HCT116 (cell line): Measurements from ENCODE around the gene PELI3. TPM values are rescaled to one million over a fixed set of nuclear protein-coding genes. Genes with fewer than 3 reads are reported as not detected.

Experiments
- ATAC-seq: fragments of 200-7000 bp; cut with Tn5 transposase; 2 replicates; pipeline ENCODE4 v1.9.1; 2020; ENCODE audit warnings: mild to moderate bottlenecking, moderate library complexity
- BruUV-seq: library from RNA; stranded (reverse); fragments of 400-500 nt; replicated peaks from 2 replicates; lab custom pipeline; 2021; lab: Mats Ljungman, UMichigan
- CTCF ChIA-PET: fragments of 300-600 bp; sonication (Branson Sonifier 250); formaldehyde crosslinking; loops from one replicate; lab custom pipeline; 2021; ENCODE audit warnings: antibody characterized with exemption; lab: Charles Lee
- POLR2A ChIA-PET: fragments of 300-600, 350-600 bp; sonication (Branson Sonifier 250); formaldehyde crosslinking; loops from one replicate; lab custom pipeline; 2021; ENCODE audit warnings: antibody characterized with exemption; lab: Charles Lee
- RAD21 ChIA-PET, 2 experiments: fragments of 300-600 bp; sonication (Branson Sonifier 250); formaldehyde crosslinking; loops; one replicate each; lab custom pipeline; 2023; ENCODE audit warnings: low total read pairs in 2 of 2; ENCODE audit not compliant: uncharacterized antibody in 2 of 2, unreplicated experiment in 2 of 2, low non-redundant PET in 1 of 2; lab: Charles Lee
- DNase-seq: peaks from one replicate; pipeline ENCODE4 v3.0.0-alpha.2; 2010; ENCODE audit warnings: low read depth, low spot score
- H2AFZ ChIP-seq: fragments of 200-600 bp; shearing (Covaris generic), sonication (generic); 2 replicates; pipeline ENCODE4 v1.6.1; 2017; ENCODE audit warnings: low read depth, mixed run types, mixed read lengths, antibody characterized with exemption, low read length; ENCODE audit not compliant: poor library complexity, severe bottlenecking
- H3K27ac ChIP-seq: 2 replicates; pipeline ENCODE4 v1.5.1; 2012; ENCODE audit warnings: low read depth, low read length
- H3K27me3 ChIP-seq: fragments of 200-600 bp; sonication (generic); 2 replicates; pipeline ENCODE4 v1.6.1; 2016; ENCODE audit warnings: mixed run types, low read length, mixed read lengths; ENCODE audit not compliant: insufficient read depth
- H3K36me3 ChIP-seq, 2 experiments: fragments of 200-500 bp in 1 of 2; fragments of 200-600 bp in 1 of 2; sonication (Bioruptor generic) in 1 of 2; sonication (generic) in 1 of 2; 2 replicates each; pipeline versions ENCODE4 v1.5.1 to v1.6.1; 2014 to 2016; ENCODE audit warnings: low read length in 2 of 2, inconsistent platforms in 1 of 2, mixed read lengths in 1 of 2, mixed run types in 1 of 2; ENCODE audit not compliant: insufficient read depth in 2 of 2, control insufficient read depth in 1 of 2
- H3K4me1 ChIP-seq, 2 experiments: fragments of 200-600 bp in 1 of 2; sonication (generic) in 1 of 2; 2 replicates each; pipeline versions ENCODE4 v1.5.1 to v1.6.1; 2012 to 2017; ENCODE audit warnings: low read length in 2 of 2, inconsistent platforms in 1 of 2, mild to moderate bottlenecking in 1 of 2, mixed read lengths in 1 of 2, mixed run types in 1 of 2, moderate library complexity in 1 of 2; ENCODE audit not compliant: insufficient read depth in 2 of 2, control insufficient read depth in 1 of 2
- H3K4me2 ChIP-seq: fragments of 200-600 bp; sonication (generic); 2 replicates; pipeline ENCODE4 v1.6.1; 2017; ENCODE audit warnings: mixed run types, low read length, mixed read lengths
- H3K4me3 ChIP-seq, 2 experiments: fragments of 200-600 bp in 1 of 2; sonication (generic) in 1 of 2; replicated peaks in 1 of 2; 2 replicates each; pipeline ENCODE4 v1.5.1; 2011 to 2016; ENCODE audit warnings: low read length in 2 of 2, control low read depth in 1 of 2, low read depth in 1 of 2, mild to moderate bottlenecking in 1 of 2, mixed read lengths in 1 of 2, mixed run types in 1 of 2
- H3K79me2 ChIP-seq: fragments of 200-600 bp; sonication (generic); 2 replicates; pipeline ENCODE4 v1.6.1; 2017; ENCODE audit warnings: mild to moderate bottlenecking, mixed run types, low read length, moderate library complexity, mixed read lengths; ENCODE audit not compliant: insufficient read depth
- H3K9ac ChIP-seq: fragments of 200-600 bp; sonication (generic); 2 replicates; pipeline ENCODE4 v1.6.1; 2016; ENCODE audit warnings: low read length, mixed read lengths
- H3K9me2 ChIP-seq: fragments of 200-600 bp; sonication (generic), shearing (Covaris generic); 2 replicates; pipeline ENCODE4 v1.6.1; 2017; ENCODE audit warnings: mixed run types, mild to moderate bottlenecking, moderate library complexity; ENCODE audit not compliant: insufficient read depth
- H3K9me3 ChIP-seq, 2 experiments: fragments of 200-500 bp in 1 of 2; fragments of 200-600 bp in 1 of 2; sonication (Bioruptor generic) in 1 of 2; sonication (generic) in 1 of 2; 2 replicates each; pipeline ENCODE4 v1.6.1; 2014 to 2017; ENCODE audit warnings: low read length in 2 of 2, mixed read lengths in 2 of 2, inconsistent platforms in 1 of 2, low read depth in 1 of 2, mild to moderate bottlenecking in 1 of 2, mixed run types in 1 of 2, moderate library complexity in 1 of 2; ENCODE audit not compliant: control insufficient read depth in 1 of 2, insufficient read depth in 1 of 2
- H4K20me1 ChIP-seq: fragments of 200-600 bp; sonication (generic), shearing (Covaris generic); 2 replicates; pipeline ENCODE4 v1.6.1; 2017; ENCODE audit warnings: mixed run types, mild to moderate bottlenecking, moderate library complexity; ENCODE audit not compliant: insufficient read depth
- CBX3 ChIP-seq: IDR thresholded peaks from 2 replicates; pipeline ENCODE4 v1.6.1; 2012; ENCODE audit warnings: low read depth
- CEBPB ChIP-seq: IDR thresholded peaks from 2 replicates; pipeline ENCODE4 v1.6.1; 2012; ENCODE audit warnings: low read depth
- CTCF ChIP-seq, 3 experiments: fragments of 200-600 bp in 1 of 3; sonication (generic) in 1 of 3; IDR thresholded peaks in 2 of 3; conservative IDR thresholded peaks in 1 of 3; 2 replicates each; pipeline ENCODE4 v1.5.1; 2012 to 2017; ENCODE audit warnings: low read depth in 2 of 3, low read length in 2 of 3, antibody characterized with exemption in 1 of 3, borderline replicate concordance in 1 of 3, control low read depth in 1 of 3, mild to moderate bottlenecking in 1 of 3, mixed read lengths in 1 of 3, mixed run types in 1 of 3, moderate library complexity in 1 of 3; ENCODE audit not compliant: insufficient read depth in 1 of 3
- ELF1 ChIP-seq: IDR thresholded peaks from 2 replicates; pipeline ENCODE4 v1.6.1; 2012; ENCODE audit warnings: low read depth, borderline replicate concordance
- EZH2 ChIP-seq: fragments of 200-600 bp; sonication (generic); IDR thresholded peaks from 2 replicates; pipeline ENCODE4 v1.6.1; 2017; ENCODE audit warnings: antibody characterized with exemption, mixed run types
- JUND ChIP-seq: IDR thresholded peaks from 2 replicates; pipeline ENCODE4 v1.6.1; 2012
- REST ChIP-seq: IDR thresholded peaks from 2 replicates; pipeline ENCODE4 v1.6.1; 2012; ENCODE audit warnings: low read depth
- SIN3A ChIP-seq: IDR thresholded peaks from 2 replicates; pipeline ENCODE4 v1.6.1; 2012; ENCODE audit warnings: low read depth
- SP1 ChIP-seq: IDR thresholded peaks from 2 replicates; pipeline ENCODE4 v1.6.1; 2012; ENCODE audit warnings: low read depth
- SRF ChIP-seq: IDR thresholded peaks from 2 replicates; pipeline ENCODE4 v1.6.1; 2012; ENCODE audit warnings: low read depth
- YY1 ChIP-seq: IDR thresholded peaks from 2 replicates; pipeline ENCODE4 v1.6.1; 2011; ENCODE audit warnings: low read length, low read depth, moderate library complexity, mild to moderate bottlenecking; ENCODE audit not compliant: insufficient replicate concordance; ENCODE audit errors: extremely low read depth
- ZFX ChIP-seq: fragments of 450-650 bp; IDR thresholded peaks from 2 replicates; pipeline ENCODE4 v1.6.1; 2017
- ZNF274 ChIP-seq: fragments of 200-500 bp; sonication (Bioruptor generic); IDR thresholded peaks from 2 replicates; pipeline ENCODE4 v1.6.1; 2014; ENCODE audit warnings: mild to moderate bottlenecking, low read depth, low read length, inconsistent platforms
- intact Hi-C: fragments of 100-400 bp; cut with micrococcal nuclease; formaldehyde crosslinking; loops from 2 replicates; pipeline ENCODE4 v1.10.0; 2022
- total RNA-seq: library from RNA; stranded (reverse); gene quantifications from one replicate; pipeline ENCODE4 v1.2.1, GENCODE V29; 2021; ENCODE audit not compliant: unreplicated experiment
- TF ChIP-seq, protein P1 (sequence below): IDR thresholded peaks from 2 replicates; pipeline ENCODE4 v1.6.1; 2011; ENCODE audit warnings: mild to moderate bottlenecking, low read length, moderate library complexity; ENCODE audit not compliant: insufficient replicate concordance; ENCODE audit errors: extremely low read depth

Gene PELI3
- total RNA-seq, 1 experiment from 2014 or later, result 12.8 TPM

DNA sequence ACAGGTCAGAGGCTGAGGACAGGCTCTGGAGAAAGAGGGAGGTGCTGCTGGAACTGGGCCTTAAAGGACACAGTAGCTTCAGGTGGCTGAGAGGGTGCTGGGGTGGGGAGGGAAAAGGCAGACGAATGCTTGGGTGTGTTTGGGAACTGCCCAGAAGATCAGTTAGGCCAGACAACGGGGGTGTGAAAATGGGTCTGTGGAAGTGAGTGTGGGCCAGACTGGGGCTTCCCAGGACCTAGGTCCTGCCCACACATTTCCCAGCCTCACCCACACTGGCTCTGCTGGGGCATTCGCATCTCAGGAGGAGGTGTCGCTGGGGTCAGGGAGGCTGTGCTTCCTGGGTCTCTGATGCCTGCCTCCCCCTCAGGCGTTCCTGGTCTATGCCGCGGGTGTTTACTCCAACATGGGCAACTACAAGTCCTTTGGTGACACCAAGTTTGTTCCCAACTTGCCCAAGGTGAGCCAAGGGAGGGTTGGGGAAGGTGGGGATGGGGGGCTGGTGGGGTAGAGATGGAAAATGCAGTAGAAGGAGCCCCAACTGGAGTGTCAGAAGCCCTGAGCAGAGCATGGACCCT lies 18.2 kb downstream of the PELI3 start:
- ChIA-PET CTCF (interaction anchor here (1.6 kb wide), 1 partner anchor 193 kb away, joined by 4 read pairs; the partner anchor contains the start of gene RBM4B), RAD21 (no interaction called here), POLR2A (no interaction called here)
- Histone ChIP-seq H3K4me3 (no peak overlapping the region), H3K9me3 (no peaks in the 10 kb centered on the region), H3K9me2 (no peaks in the 10 kb centered on the region), H2AFZ (no peak overlapping the region), H3K27ac (no peak overlapping the region), H3K4me2 (no peak overlapping the region), H3K27me3 (no peaks in the 10 kb centered on the region), H3K4me1 (peaks cover 8 to 10% of the 10 kb centered on the region in 2 experiments; a peak in 1 of 4 replicates), H3K9ac (no peak overlapping the region), H4K20me1 (no peaks in the 10 kb centered on the region), H3K36me3 (peaks cover 0 to 8% of the 10 kb centered on the region in 2 experiments; a peak in 2 of 4 replicates), H3K79me2 (no peaks in the 10 kb centered on the region)
- no peak for ATAC-seq
- no TSS peak for BruUV-seq
- TF ChIP-seq ELF1 (no peak), ZNF274 (no peak), SRF (no peak), SIN3A (no peak), ZFX (no peak), CEBPB (no peak), CBX3 (no peak), JUND (no peak), SP1 (no peak), YY1 (no peak), EZH2 (no peak), CTCF (IDR thresholded peaks at IDR 0.05 in 2 of 3, conservative IDR thresholded peaks at IDR 0.05 in 1 of 3; ENCODE audit: borderline replicate concordance in 1 of 3, insufficient read depth in 1 of 3, low read depth in 2 of 3, low read length in 2 of 3) (no peak), REST (no peak)
- TF ChIP-seq, protein P1, sequence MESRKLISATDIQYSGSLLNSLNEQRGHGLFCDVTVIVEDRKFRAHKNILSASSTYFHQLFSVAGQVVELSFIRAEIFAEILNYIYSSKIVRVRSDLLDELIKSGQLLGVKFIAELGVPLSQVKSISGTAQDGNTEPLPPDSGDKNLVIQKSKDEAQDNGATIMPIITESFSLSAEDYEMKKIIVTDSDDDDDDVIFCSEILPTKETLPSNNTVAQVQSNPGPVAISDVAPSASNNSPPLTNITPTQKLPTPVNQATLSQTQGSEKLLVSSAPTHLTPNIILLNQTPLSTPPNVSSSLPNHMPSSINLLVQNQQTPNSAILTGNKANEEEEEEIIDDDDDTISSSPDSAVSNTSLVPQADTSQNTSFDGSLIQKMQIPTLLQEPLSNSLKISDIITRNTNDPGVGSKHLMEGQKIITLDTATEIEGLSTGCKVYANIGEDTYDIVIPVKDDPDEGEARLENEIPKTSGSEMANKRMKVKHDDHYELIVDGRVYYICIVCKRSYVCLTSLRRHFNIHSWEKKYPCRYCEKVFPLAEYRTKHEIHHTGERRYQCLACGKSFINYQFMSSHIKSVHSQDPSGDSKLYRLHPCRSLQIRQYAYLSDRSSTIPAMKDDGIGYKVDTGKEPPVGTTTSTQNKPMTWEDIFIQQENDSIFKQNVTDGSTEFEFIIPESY, result no peak
- no peak for DNase-seq
- intact Hi-C loops, result no loop called here
